ENCODE data around the gene PABPN1.
"Not testable (repeated sequence)": the region's sequence is repeated elsewhere in the genome, so short reads cannot be mapped to it uniquely, and the experiment has no call there.

Gene PABPN1, protein sequence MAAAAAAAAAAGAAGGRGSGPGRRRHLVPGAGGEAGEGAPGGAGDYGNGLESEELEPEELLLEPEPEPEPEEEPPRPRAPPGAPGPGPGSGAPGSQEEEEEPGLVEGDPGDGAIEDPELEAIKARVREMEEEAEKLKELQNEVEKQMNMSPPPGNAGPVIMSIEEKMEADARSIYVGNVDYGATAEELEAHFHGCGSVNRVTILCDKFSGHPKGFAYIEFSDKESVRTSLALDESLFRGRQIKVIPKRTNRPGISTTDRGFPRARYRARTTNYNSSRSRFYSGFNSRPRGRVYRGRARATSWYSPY
- total RNA-seq = 26.5 to 40.4 (median 29.3) reads per million in 4 donors

DNA sequence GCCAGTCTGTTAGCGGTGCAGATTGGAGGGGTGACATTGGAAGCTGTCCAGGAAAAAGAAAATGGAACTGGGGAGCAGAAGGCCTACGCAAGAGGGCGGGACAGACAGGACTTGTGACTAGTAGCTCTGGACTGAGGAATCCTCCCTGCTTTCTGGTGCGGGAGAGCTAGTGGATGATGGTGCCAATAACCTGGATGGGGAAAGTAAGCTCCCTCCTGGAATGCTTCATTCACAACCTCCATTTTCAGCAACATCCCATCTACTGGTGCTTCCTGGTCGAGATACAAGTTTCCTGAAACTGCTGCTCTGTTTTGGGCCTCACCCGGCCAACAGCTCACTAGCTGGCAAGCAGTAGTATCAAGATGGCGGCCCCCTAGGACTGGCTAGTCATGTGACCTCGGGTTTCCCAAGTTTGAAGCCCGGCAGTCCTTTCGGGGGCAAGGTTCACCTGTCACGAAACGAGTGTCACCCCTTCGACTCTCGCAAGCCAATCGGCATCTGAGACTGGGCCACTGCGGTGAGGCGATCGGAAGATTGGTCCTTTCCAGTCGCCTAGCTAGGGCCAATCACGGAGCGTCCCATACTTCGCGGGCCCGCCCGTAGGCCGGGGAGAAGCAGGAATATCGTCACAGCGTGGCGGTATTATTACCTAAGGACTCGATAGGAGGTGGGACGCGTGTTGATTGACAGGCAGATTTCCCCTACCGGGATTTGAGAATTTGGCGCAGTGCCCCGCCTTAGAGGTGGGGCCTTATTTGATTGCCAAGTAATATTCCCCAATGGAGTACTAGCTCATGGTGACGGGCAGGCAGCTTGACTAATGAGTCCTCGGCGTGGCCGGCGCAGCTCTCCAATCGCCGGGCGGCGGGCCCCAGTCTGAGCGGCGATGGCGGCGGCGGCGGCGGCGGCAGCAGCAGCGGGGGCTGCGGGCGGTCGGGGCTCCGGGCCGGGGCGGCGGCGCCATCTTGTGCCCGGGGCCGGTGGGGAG, at the start of gene PABPN1:
Gene PABPN1 (plus strand): TSS at position 874 of the 988 bp plus-strand sequence. CDS start 13 bp downstream, at position 887.
- peak; percentile 94 to 100 (median 96) for DNase-seq

DNA sequence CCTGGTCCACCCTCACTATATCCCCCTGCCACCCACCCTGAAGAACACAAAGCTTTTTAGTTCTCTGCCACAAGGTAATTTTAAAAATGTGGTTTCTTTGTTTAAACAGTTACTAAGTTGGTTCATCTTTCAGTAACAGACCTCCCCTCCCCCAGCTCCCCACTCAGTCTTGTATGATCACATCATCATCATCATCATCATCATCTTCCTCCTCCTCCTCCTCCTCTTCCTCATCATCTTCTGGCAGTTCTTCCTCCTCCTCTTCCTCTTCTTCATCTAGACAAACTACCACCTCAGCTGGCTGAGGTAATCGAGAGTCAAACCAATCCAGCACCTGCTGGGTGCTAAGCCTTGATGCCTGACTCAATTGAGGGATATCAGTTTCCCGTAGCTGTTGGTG, 45.8 kb upstream of the PABPN1 start:
- no peak for DNase-seq

DNA sequence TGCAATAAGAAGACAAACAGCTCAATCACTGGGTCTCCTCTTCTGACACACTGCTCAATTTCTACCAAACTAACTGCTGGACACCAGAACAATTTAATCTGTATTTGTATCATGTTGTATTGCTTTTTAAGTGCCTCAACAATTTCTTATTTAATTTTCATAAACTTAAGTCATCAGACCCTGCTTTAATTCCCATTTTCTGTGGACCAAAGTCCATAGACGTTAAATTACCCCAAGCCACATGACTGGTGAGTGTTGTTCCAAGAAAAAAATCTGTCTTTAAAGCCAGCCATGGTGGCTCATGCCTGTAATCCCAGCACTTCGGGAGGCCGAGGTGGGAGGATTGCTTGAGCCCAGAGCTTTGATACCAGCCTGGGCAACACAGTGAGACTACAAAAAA, 44.1 kb upstream of the PABPN1 start:
- DNase-seq = no peak

DNA sequence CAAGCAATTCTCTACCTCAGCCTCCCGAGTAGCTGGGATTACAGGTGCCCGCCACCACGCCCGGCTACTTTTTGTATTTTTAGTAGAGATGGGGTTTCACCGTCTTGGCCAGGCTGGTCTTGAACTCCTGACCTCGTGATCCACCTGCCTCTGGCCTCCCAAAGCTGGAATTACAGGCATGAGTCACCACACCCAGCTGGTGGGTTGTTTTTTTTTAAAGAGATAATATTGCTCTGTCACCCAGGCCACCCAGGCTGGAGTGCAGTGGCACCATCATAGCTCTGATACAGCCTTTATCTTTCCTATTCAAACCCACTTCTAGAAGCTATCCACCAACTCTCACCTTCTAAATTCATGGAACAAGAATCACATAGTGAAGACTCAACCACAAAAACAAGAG, 43.3 kb upstream of the PABPN1 start:
- not testable (repeated sequence) for DNase-seq

DNA sequence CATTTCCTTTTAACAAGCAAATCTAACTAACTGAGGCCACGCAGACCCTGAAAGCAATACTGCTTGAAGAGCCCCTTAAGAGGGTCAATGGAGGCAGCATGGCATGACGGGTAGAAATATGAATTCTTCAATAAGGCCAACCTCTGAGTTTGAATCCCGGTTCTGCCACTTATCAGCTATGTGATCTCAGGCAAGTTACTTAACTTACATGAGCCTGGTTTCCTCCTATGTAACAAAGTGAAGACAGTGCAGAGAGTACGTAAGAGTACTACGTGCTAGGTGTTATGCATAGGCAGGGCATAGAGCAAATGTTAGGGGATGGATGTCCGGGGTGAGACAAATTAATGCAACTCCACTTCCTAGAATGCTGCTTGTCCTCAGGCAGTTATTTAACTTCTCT, 40.0 kb upstream of the PABPN1 start:
- DNase-seq = no peak

DNA sequence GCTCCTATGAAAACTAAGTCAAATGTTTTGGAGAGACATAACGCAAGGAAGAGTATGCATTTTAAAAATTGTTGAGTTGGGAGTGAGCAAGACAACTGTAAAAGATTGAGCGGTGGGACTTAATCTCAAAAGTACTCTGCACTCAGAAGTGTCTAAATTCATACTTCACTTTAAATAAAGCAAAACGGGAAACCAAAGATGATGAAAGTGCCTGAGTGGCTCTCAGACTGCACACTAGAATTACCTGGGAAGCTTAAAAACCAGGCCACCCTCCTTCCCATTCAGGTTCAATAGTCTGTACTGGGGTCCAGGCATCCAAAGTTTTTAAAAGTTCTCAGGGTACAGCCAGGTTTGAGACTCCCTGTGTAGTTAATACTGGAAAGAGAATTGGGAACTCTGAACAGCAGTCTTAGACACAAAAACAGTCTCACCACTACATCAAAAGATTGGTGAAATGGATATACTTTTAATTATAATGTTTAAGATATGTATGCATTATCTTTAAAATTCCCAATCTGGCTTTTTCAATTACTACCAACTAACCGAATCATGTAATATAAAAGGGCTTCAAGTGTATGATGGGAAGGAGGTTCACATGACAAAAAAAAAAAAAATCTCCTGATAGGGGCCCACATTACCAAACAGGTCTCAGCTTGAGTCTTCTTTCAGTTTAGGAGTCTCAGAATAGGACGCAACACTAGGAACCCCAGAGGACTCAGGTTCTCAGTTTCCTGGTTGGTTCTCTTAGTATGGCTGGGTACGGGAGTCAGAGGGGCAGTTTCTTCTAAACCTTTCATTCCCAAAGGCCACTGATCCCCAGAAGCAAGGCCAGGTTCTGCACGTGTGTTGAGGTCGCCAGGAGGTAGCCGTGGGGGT, 36.4 kb upstream of the PABPN1 start:
- peak in 1 of 5 donors; percentile 18 for DNase-seq

DNA sequence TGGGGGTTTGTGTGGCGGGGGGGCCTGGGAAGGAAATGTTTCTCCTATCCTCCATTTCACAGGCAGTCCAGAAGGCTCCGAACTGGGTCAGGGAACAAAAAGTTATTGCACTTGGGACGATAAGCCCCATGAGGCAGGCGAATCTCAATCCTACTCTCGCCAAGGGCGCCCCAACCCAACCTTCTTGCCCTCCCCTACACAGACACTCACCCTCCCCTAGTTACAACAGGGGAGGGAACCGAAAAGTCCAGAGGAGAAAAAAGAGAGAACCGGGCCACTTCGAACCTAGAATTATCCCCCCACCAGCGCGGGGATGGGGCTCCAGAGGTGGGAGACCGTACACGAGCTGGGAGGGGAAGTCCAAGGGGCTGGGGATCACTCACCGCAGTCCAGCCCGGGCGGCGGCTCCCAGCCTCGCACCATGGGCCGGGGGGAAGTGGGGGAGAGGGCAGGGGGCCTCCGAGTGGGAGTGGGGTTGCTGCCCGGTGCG, 35.7 kb upstream of the PABPN1 start:
- no peak for DNase-seq

DNA sequence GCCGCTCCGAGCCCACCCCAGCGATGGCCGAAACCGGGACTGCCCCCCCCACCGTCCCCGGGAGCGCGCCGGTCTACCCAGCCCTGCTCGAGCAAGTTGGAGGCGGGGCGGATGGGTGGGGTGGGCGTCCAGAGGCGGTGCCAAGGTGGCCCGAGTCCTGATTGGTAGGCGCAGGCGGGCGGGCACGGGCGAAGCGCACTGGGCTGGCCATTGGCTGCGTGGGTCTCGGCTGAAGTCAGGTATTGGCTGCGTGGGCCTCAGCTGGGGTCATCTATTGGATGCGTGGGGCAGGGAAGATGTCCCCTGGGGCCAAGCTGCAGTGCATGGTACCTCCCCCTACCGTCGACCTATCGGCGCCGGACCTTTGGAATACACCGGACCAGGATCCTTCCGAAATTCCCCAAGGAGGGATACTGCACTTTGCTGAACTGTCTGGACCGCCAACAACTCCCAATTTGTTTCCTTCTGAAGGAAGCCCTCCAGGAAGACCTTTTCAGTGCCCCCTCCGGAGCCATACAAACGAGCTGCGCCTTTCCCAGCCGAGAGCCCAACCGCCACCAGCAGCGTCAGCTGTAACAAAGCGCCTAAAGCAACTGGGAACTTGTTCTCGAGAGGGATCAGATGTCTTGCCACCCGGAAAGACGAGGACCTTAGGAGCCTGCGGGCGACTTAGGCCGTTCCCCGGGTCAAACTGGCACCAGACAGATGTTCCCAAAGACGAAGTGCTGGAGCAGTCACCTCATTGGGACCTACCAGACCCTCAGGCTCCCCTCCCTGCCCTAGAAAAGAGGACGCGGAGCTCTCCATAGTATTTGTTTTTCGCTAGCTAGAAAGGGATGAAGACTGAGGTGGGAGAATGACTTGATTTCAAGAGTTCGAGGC, 35.0 kb upstream of the PABPN1 start, which contains the start of gene HOMEZ:
Gene HOMEZ (minus strand): TSS at position 113 of the 882 bp plus-strand sequence. CDS start 180 bp downstream, outside the sequence.
- DNase-seq = peak; percentile 93 to 97 (median 96)

DNA sequence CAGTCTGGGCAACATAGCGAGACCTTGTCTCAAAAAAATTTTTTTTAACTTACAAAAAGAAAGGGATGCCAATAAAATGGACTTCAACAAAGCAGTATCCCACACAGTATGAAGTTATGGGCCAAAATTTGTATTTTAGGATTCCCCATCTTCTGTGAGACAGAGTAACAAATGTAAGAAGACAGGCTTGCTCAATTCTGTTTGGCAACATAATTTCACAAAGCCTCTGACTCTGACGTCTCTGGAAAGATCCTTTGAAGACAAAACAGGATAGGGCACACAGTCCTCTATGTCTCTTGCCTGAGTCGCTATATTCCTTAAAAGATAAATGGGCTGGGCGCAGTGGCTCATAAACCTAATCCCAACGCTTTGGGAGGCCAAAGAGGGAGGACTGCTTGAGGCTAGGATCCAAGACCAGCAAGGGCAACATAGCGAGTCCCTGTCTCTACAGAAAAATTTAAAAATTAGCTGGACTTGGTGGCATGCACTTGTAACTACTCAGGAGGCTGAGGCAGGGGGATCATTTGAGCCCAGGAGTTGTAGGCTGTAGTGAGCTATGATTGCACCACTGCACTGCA, 34.3 kb upstream of the PABPN1 start:
- no peak for DNase-seq

DNA sequence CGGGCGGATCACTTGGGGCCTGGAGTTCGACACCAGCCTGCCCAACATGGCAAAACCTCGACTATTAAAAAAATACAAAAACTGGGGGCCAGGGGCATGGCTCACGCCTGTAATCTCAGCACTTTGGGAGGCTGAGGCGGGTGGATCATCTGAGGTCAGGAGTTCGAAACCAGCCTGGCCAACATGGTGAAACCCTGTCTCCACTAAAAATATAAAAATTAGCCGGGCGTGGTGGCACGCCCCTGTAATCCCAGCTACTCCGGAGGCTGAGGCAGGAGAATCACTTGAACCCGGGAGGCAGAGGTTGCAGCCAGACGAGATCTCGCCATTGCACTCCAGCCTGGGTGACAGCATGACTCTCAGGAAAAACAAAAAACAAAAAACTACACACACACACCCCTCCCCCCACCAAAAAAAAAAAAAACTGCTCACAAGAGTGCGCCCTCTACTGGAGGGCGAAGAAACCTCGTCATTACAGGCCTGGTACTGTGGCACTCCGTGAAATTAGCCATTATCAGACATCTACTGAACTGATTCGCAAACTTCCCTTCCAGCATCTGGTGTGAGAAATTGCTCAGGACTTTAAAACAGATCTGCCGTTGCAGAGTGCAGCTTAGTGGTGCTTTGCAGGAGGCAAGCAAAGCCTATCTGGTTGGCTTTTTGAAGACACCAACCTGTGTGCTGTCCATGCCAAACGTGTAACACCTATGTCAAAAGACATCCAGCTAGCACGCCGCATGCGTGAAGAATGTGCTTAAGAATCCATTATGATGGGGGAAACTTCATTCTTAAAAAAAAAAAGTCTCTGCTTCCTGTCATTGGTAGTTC, 26.3 kb upstream of the PABPN1 start:
- peak in 4 of 5 donors; percentile 38 to 65 (median 53) for DNase-seq

DNA sequence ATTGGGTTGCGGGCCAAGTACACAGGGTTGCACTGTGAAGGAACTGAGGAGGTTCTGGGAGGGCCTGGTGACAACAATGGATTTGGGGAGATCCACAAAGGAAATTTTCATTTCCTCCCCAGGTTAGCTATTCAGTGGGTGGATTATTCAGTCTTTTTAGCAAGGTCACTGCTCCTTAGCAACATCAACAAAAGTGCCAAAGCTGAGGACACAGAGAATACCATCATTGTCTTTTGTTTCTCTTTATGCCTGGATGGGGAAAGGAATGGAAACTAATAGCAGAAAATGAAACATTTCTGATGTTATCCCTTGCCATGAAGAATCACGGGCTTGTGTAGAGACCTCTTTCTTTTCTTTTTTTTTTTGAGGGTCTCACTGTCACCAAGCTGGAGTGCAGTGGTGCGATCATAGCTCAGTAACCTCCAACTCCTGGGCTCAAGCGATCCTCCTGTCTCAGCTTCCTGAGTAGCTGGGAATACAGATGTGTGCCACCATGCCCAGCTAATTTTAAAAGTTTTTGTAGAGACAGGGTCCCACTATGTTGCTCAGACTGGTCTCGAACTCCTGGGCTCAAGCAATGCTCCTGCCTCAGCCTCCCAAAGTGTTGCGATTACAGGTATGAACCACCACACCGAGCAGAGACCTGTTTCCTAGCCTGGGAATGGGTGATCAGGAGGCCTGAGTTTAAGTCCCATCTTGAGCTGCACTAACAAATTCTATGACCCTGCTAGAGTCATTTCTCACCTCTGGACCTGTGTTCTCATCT, 25.1 kb upstream of the PABPN1 start:
- DNase-seq = no peak

DNA sequence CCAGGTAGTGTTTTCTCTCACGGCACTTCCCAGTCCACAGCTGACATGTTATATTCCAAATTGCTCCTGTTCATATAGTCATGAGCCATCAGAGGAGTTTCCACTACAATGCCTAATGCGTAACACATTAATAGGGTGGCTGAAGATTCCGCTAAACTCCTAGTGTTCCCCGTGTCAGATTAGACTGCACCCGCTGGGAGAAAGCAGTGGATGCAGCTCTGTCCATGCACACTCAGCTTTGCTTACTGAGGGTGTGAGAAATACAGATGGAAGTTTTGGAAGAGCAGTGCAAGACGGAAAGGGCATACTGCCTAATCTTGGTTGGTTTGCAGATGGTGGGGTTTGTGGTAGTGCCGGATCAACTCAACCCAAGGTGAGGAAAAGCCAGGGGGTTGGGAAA, 24.2 kb upstream of the PABPN1 start:
- DNase-seq = no peak

DNA sequence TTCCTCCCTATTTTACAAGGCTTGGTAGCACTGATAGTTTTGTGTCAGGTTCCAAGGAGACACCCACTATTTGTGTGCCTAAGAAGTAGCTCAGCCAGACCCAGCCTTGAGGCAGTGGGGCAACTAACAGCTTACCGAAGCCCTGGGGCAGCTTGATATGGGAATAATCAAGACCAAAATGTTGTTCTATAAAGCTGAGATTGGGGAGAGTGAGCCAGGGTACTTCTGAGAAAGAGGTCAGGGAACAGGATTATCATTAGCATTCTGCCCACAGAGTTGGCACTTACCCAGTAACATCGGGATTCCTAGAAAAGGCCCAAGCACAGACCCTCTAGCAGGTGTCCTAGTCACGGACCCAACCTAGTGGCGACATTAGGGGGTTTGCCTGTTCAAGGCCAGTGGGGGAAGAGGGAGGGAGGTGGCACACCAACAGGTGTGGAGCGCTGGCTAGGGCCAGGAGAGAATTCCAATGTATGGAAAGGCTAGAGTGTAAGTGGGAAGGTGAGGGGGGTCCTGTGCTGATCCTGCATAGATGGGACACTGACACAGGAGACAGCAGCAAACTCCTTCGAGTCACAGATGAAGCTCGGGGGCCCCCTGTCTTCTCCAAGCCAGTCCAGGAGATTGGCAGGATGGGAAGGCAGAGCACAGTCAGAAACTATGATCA, 23.5 kb upstream of the PABPN1 start:
- no peak for DNase-seq

DNA sequence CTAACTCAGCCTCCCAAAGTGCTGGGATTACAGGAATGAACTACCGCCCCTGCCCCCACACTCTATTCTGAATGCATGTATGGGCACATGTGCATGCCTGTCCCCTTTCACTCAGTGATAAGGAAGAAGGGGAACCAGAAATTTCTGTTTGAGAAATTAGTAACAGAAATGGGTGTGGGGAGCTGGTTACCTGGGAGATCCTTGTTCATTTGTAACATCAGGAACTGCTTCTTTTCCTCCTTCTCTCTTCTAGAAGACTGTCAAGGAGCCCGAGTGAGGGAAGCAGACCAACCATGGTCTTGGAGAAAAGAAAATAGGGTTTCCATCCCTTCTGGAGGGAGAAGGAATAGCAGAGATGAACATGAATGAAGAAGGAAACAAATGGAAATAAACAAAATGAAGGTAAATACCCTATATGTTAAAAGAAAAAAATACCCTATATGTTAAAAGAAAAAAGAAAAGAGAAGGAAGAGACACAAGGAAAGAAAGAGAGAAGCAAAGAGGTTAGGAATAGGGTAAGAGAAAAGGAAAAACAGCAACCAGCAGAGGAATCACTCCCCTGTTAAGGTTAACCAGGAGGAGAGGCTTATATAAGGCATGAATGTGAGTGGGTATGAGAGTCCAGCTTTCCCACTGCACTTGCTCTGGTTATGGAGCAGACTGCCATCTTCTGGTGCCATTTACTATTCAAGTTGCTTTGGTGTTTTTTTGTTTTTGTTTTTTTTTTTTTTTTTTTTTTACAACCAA, 21.9 kb upstream of the PABPN1 start:
- peak in 1 of 5 donors; percentile 52 for DNase-seq

DNA sequence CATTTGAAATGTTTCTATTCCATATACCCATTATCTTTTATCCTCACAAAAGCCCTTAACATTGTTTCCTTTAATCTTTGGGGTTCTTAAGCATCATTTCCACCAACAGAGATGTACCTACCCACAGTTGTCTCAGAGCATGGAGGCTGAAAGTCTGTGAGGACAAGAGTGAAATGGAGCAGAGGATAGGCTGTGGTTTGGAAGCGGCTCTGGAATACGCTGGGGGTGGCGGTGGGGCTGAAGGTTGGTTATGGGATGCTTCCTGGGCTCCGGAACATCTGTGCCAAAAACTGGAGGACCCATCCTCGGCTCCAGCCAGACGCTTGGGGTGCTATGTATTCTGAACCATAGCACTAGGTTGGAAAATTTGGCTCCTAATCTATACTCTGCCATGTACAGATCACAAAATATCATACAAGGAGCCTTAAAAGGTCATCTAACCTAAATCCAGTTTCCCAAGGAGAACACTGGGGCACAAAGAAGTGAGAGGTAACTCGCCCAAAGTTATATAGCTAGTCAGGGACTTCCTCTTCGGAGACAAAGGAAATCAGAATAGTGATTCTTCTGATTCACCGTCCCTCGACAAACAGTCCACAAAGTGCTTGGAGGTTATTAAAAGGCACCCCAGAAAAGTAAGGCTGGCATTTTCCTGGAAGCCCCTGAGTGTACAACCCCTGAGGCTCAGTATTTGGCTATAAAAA, 21.1 kb upstream of the PABPN1 start:
- DNase-seq = no peak

DNA sequence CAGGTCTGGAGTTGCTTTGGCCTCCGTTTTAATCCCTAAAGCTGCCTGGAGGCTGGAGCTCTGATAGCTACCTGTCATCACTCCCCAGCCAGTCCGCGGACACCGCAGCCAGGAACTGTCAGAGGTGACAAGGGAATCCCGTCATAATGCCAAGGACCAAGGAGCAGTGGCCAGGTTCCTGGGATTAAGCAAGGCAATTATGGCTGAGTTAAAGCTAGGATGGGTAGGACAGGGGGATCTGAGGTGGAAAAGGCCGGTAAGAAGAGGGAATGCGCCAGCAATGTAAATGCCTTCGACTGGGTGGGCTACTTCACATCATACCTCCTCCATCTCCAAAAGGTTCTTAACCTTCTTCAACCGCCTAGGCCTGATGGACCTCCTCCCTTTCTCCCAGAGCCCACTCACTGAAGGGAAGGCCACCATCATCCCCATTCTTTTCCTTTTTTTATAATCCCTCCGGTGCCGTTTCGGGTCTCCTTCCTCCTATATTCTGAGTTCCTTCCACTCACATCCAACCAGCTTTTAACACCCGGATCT, 20.5 kb upstream of the PABPN1 start:
- peak in 1 of 5 donors; percentile 16 for DNase-seq

Measured in T-helper 1 cell (primary cell).